Ectodermal cell (in vitro differentiated cells): ENCODE results near the gene FOXD3.
"Not testable (repeated sequence)": the region's sequence is repeated elsewhere in the genome, so short reads cannot be mapped to it uniquely, and the experiment has no call there.

Experiments
- H3K27ac ChIP-seq: 2 replicates; pipeline ENCODE4 v1.7.0; 2013; ENCODE audit warnings: mild to moderate bottlenecking, low read depth, low read length; ENCODE audit not compliant: insufficient read depth, poor library complexity, severe bottlenecking
- H3K27me3 ChIP-seq: 2 replicates; pipeline ENCODE4 v1.7.0; 2013; ENCODE audit warnings: mild to moderate bottlenecking, low read length; ENCODE audit not compliant: insufficient read depth, control insufficient read depth, poor library complexity, severe bottlenecking
- H3K36me3 ChIP-seq: one replicate; pipeline ENCODE4 v1.7.0; 2013; ENCODE audit warnings: low read length; ENCODE audit not compliant: control insufficient read depth, insufficient read depth
- H3K4me1 ChIP-seq: one replicate; pipeline ENCODE4 v1.7.0; 2013; ENCODE audit warnings: low read length; ENCODE audit not compliant: control insufficient read depth, insufficient read depth
- H3K4me3 ChIP-seq: 2 replicates; pipeline ENCODE4 v1.7.0; 2013; ENCODE audit warnings: low read depth, low read length, control low read depth; ENCODE audit not compliant: insufficient read depth
- H3K9me3 ChIP-seq: 2 replicates; pipeline ENCODE4 v1.7.0; 2013; ENCODE audit warnings: mild to moderate bottlenecking, low read length, moderate library complexity; ENCODE audit not compliant: control insufficient read depth
- WGBS, 2 experiments: methylation state at CpG; one replicate each; pipeline ENCODE4 v1.1.7; 2013; ENCODE audit warnings: missing lambda C conversion rate in 2 of 2; 5-methylcytosine and 5-hydroxymethylcytosine counted together

Gene FOXD3

DNA sequence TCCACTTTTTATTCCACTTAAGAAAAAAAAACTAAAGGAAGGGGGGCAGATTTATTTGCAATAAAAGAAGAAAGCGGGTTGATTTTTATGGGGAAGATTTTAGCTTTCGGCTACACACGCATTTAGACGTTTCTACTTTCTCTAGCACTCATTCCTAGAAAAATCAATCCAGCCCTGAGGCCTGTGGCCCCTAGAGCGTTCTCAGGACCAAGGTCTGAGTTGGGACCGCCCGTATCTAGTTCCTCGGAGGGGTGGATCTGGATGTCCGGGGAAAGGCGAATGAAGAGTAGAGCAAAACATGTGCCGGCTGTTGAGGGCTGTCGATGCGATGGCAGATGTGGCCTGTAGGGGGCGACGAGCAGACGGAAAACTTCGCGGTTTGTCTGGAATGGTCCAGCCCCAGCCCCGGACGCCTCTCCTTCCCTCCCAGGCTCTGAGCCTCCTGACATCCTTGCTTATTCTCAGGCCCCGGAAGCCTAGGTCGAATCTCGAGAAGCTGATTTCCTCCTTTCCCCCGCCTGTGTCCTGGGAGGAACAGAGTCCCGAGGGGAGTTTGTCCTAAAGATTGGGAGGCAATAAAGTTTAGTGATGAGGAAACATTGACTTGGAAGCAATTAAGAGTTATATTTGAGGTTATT lies 5.2 kb downstream of the FOXD3 start:
- H3K4me1 ChIP-seq, result peaks cover 3% of the 10 kb centered on the region
- 3 to 7% methylated on average over 24 of the region's 25 CpGs for WGBS, 2 experiments
- H3K9me3 ChIP-seq, result no peaks in the 10 kb centered on the region
- no peak overlapping the region for H3K27ac ChIP-seq
- H3K4me3 ChIP-seq, result no peak overlapping the region
- no peaks in the 10 kb centered on the region for H3K36me3 ChIP-seq
- H3K27me3 ChIP-seq, result peaks cover 100% of the 10 kb centered on the region

DNA sequence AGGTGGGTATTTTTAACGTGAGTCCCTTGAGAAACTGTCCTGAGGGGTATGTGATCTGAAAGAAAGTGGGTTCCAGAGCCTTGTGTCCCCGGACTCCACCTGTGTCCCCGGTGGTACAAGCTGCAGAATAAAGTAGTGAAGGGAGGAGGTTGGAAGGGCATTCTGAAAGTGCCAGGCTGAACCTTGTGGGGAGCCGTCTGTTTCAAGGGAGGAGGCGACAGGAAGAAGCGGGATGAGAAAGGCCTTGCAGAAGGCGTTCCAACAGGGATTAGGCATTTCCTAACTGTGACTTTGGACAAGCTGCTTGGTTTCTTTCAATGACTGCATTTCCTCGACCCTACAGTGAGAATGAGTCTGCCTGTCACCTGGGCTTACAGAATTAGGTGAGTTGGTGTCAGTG lies 5.8 kb downstream of the FOXD3 start:
- Histone ChIP-seq H3K27ac (no peak overlapping the region), H3K4me3 (no peak overlapping the region), H3K9me3 (no peaks in the 10 kb centered on the region), H3K4me1 (peaks cover 3% of the 10 kb centered on the region), H3K36me3 (no peaks in the 10 kb centered on the region), H3K27me3 (peaks cover 100% of the 10 kb centered on the region)
- 51 to 64% methylated on average over 8 of the region's 8 CpGs for WGBS, 2 experiments

- WGBS, 2 experiments, result 67 to 74% methylated on average over 9 of the region's 9 CpGs
- Histone ChIP-seq H3K4me3 (no peak overlapping the region), H3K9me3 (no peaks in the 10 kb centered on the region), H3K4me1 (peaks cover 3% of the 10 kb centered on the region), H3K27ac (no peak overlapping the region), H3K36me3 (no peaks in the 10 kb centered on the region), H3K27me3 (peaks cover 100% of the 10 kb centered on the region)
These were observed 6.4 kb downstream of the FOXD3 start for GRCh38 chr1:63328781-63329180.

GRCh38 chr1:63329621-63330330 lies 7.4 kb downstream of the FOXD3 start:
- no peak overlapping the region for H3K27ac ChIP-seq
- H3K36me3 ChIP-seq, result no peaks in the 10 kb centered on the region
- WGBS, 2 experiments, result 4% methylated on average over 50 of the region's 50 CpGs
- peaks cover 3% of the 10 kb centered on the region for H3K4me1 ChIP-seq
- H3K9me3 ChIP-seq, result no peaks in the 10 kb centered on the region
- peak overlapping the region; percentile 24 for H3K4me3 ChIP-seq
- peaks cover 97% of the 10 kb centered on the region for H3K27me3 ChIP-seq

- peaks cover 91% of the 10 kb centered on the region for H3K27me3 ChIP-seq
- no peaks in the 10 kb centered on the region for H3K36me3 ChIP-seq
- H3K4me3 ChIP-seq, result peak overlapping the region; percentile 24
- H3K9me3 ChIP-seq, result no peaks in the 10 kb centered on the region
- WGBS, 2 experiments, result 1% methylated on average over 28 of the region's 28 CpGs
- peaks cover 3% of the 10 kb centered on the region for H3K4me1 ChIP-seq
- H3K27ac ChIP-seq, result no peak overlapping the region
These were observed 8.1 kb downstream of the FOXD3 start for GRCh38 chr1:63330331-63330916.

- 95% methylated on average over 2 of the region's 2 CpGs for WGBS, 2 experiments
- Histone ChIP-seq H3K27ac (no peak overlapping the region), H3K4me1 (peaks cover 9% of the 10 kb centered on the region), H3K4me3 (no peak overlapping the region), H3K27me3 (no peaks in the 10 kb centered on the region), H3K36me3 (no peaks in the 10 kb centered on the region), H3K9me3 (no peaks in the 10 kb centered on the region)
These were observed 20.0 kb downstream of the FOXD3 start for GRCh38 chr1:63342402-63342801.

GRCh38 chr1:63343922-63344321 lies 21.6 kb downstream of the FOXD3 start:
- WGBS, 2 experiments, result no CpG with 5 or more reads among the region's 1 CpG
- H3K36me3 ChIP-seq, result no peaks in the 10 kb centered on the region
- H3K27ac ChIP-seq, result no peak overlapping the region
- no peak overlapping the region for H3K4me3 ChIP-seq
- H3K27me3 ChIP-seq, result no peaks in the 10 kb centered on the region
- no peaks in the 10 kb centered on the region for H3K9me3 ChIP-seq
- H3K4me1 ChIP-seq, result peaks cover 9% of the 10 kb centered on the region

- H3K9me3 ChIP-seq, result no peaks in the 10 kb centered on the region
- no peak overlapping the region for H3K4me3 ChIP-seq
- H3K27ac ChIP-seq, result no peak overlapping the region
- H3K4me1 ChIP-seq, result no peaks in the 10 kb centered on the region
- 95 to 97% methylated on average over 5 of the region's 5 CpGs for WGBS, 2 experiments
- no peaks in the 10 kb centered on the region for H3K27me3 ChIP-seq
- H3K36me3 ChIP-seq, result no peaks in the 10 kb centered on the region
These were observed 28.0 kb downstream of the FOXD3 start for GRCh38 chr1:63350320-63350719.

DNA sequence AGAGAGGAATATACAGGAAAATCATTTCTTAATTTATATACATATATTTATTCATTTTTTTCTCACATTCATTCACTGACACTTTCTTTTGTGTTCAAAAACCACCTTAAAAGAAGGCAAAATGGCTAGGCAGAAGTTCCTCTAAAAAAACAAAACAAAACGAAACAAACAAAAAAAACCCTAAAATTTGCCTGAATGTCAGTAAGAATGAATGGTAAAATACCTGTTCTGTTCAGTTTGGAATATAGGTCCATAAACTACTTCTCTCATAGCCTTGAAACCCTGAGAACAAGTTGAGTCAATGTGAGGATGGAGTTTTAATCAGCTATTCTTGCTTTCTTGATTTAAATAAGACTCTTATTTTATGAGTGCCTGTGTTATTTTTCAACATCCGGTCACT lies 30.4 kb downstream of the FOXD3 start:
- no peaks in the 10 kb centered on the region for H3K4me1 ChIP-seq
- H3K36me3 ChIP-seq, result no peaks in the 10 kb centered on the region
- WGBS, 2 experiments, result 90% methylated on average over 2 of the region's 2 CpGs; no CpG with 5 or more reads in 1 of the 2 experiments

DNA sequence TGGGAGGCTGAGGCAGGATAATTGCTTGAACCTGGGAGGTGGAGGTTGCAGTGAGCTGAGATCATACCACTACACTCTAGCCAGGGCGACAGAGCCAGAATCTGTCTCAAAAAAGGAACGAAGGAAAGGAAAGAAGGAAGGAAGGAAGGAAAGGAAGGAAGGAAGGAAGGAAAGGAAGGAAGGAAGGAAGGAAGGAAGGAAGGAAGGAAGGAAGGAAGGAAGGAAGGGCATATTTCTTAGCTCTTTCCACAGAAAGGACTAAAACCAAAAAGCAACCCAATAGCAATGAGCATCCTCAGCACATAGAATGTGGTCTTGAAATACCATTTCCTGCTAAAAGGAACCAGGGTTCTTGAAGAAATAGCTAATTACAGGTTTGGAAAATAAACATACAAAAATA lies 33.9 kb downstream of the FOXD3 start:
- H3K27ac ChIP-seq, H3K9me3 ChIP-seq, H3K4me1 ChIP-seq, H3K27me3 ChIP-seq, H3K4me3 ChIP-seq, H3K36me3 ChIP-seq: not testable (repeated sequence)
- 93 to 100% methylated on average over 1 to 2 of the region's 2 CpGs for WGBS, 2 experiments

More for the DNA sequence above, 30.4 kb downstream of the FOXD3 start:
- no peaks in the 10 kb centered on the region for H3K27me3 ChIP-seq
- no peak overlapping the region for H3K27ac ChIP-seq
- H3K4me3 ChIP-seq, result no peak overlapping the region
- H3K9me3 ChIP-seq, result no peaks in the 10 kb centered on the region
